HTR-8/SVneo (cell line): ENCODE data around the gene MCM5.
A peak's percentile ranks its signal among the peaks of the same experiment; 100 is the strongest.
"Not testable (repeated sequence)": the region's sequence is repeated elsewhere in the genome, so short reads cannot be mapped to it uniquely, and the experiment has no call there.

Experiments used
- DNase-seq: peaks from one replicate; pipeline ENCODE4 v3.0.0; 2011; ENCODE audit warnings: low spot score, mixed read lengths; ENCODE audit not compliant: insufficient read length
- FAIRE-seq: peaks from 2 replicates; lab custom pipeline; 2011; peaks lifted over from hg19 to GRCh38; lab: Jason Lieb, UNC

MCM5 gene

GRCh38 chr22:35399678-35400500 is at the start of gene MCM5:
Gene MCM5, plus strand, starts transcription at chr22:35400140. Its CDS starts 299 bp downstream, at chr22:35400439.
- DNase-seq: peak; percentile 96
- peak; percentile 66 for FAIRE-seq

GRCh38 chr22:35350539-35351503 is 49.1 kb upstream of the MCM5 start:
- peak; percentile 88 for DNase-seq
- peak; percentile 81 for FAIRE-seq

- FAIRE-seq (no peak), DNase-seq (no peak)
These were observed 47.5 kb upstream of the MCM5 start for GRCh38 chr22:35352214-35353111.

DNA sequence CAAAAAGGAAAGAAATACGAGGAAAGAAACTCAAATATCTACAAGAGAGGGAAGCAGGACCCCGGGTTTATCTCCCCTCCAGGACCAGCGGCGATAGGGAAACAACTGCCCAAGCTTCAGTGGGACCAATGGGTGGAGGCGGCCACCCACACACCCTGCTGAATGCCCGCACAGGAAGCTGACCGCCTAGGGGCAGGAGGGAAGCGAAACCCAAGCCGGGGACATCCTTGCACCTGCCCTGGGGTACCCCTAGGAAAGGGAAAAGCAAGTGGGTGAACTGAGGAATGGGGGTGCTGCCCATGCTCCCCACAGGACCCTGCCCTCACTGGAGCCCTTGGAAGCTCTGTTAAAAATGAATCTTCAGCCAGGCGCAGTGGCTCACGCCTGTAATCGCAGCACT is 46.6 kb upstream of the MCM5 start:
- DNase-seq (no peak), FAIRE-seq (no peak)

GRCh38 chr22:35354068-35354467 is 45.9 kb upstream of the MCM5 start:
- FAIRE-seq: no peak
- DNase-seq: no peak

DNA sequence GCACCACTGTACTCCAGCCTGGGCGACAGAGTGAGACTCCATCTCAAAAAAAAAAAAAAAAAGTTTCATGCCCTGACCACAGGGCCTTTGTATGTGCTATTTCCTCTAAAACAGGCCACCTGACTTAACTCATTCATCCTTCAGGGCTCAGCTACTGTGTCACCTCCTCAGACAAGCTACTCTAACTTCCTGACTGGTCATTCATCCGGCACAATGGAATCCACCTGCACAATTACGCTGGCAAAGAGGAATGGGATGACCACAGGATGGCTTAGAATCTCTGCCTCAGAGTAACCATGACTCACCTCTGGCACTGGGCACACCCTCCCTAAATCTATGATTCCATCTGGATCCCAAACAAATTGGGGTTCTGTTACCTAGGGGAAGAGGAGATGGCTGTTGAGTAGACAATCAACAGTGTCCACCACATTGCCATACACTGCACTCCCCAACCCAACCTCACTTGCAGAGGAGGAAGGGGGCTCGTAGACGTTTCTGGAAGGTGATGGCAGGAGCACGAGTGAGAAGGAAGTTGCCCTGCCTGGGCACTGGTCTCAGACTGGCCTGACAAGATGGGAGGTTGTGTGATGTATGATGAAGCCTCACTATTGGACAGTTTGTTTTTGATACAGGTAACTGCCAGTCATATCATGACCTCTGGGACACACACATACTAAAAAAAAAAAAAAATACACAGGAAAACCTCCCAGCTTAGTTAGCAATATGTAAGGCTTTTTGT is 41.9 kb upstream of the MCM5 start:
- DNase-seq (no peak), FAIRE-seq (no peak)

DNA sequence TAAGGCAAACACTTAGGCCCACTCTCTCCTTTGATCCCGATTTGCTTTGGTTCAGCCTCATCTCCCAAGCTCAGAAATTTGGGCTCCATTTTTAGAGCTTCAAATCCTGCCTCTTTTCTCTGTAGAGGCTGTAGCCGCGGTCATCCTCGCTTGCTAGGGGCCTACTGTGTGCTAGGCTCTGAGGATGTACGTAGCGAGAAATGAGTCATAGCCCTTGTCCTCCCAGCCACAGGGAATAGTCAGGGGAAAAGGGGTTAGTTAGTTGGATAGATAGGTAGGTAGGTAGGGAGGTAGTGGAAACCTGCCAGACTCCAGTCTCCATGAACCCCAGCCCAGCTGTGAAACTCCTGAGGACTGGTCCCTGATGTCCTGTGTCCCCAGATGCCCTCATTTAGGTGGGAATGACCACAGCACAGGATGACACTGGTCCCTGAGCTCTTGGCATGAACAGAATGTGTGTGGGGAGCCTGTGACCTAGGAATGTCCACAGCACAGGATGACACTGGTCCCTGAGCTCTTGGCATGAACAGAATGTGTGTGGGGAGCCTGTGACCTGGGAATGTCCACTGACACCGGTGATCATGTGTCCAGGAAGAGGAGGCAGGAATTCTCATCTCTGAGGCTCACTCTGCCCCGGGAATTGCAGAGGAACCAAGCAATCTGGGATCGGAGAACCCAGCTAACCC is 40.4 kb upstream of the MCM5 start:
- no peak for DNase-seq
- FAIRE-seq: no peak

- FAIRE-seq (no peak), DNase-seq (no peak)
These were observed 38.9 kb upstream of the MCM5 start for GRCh38 chr22:35361001-35361558.

DNA sequence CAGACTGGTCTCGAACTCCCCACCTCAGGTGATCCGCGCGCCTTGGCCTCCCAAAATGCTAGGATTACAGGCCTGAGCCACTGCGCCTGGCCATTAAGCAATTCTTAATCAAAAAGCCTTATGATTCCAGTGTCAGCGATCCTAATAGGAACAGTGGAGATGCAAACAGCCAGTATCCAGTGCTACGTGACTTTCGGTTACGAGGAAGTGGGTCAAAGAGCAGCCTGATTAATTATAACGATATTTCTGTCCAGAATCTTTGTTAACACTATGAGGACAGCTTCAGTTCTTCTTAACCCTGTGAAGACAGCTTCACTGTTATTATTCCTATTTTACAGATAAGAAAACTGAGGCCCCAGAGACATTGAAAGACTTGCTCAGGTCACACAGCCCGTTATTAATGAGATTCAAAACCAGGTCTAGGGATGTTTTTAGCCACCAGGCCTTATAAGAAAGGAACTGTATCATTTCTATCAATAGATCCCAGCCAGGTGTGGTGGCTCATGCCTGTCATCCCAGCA is 36.3 kb upstream of the MCM5 start:
- no peak for DNase-seq
- no peak for FAIRE-seq

DNA sequence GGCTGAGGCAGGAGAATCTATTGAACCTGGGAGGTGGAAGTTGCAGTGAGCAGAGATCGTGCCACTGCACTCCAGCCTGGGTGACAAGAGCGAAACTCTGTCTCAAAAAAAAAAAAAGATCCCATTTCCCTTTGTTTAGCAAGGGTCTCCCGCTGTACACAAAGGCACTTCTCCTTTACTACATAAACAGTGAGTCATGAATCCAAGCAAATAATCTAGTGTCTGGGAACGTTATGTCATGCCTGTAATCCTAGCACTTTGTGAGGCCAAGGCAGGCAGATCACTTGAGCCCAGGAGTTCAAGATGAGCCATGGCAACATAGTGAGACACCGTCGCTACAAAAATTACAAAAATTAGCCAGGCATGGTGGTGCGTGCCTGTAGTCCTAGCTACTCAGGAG is 35.7 kb upstream of the MCM5 start:
- not testable (repeated sequence) for FAIRE-seq, DNase-seq

GRCh38 chr22:35367331-35367886 is 32.5 kb upstream of the MCM5 start:
- DNase-seq: no peak
- no peak for FAIRE-seq

DNA sequence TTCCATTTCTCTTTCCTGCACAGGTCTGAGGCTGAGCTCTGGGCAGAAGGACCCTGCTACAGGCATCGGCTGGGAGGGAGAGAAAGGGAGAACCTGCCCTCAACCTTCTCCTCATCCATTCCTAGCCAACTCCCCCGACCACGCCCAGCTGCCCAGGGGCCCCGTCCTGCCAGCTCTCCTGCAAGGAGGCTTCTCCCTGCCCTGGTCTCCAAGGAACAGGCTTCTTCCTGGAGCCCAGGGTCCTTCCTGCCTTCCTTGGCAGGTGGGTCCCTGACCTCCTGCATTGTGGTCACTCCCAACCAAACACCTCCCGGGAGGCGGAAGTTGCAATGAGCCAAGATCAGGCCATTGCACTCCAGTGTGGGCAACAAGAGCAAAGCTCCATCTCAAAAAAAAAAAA is 31.6 kb upstream of the MCM5 start:
- FAIRE-seq (no peak), DNase-seq (no peak)

DNA sequence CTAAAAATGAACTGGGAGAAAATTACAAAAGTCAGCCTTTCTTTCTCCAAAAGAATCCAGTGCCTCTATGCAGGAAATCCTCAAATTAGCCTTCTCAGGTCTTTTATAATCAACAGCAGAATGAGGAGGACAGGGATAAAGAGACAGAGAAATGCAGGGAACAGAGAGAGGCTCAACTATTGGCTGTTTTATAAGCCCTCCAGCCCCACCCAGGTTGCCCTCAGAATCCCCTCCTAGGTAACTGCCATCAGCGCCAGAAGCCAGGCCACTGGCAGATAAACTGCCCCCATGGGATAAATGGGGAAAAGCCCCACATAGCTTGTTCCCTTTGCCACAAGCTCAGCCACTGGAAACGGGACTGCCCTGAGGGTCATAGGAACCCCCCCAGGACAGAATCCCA is 29.9 kb upstream of the MCM5 start:
- FAIRE-seq (no peak), DNase-seq (no peak)

- FAIRE-seq: no peak
These were observed 26.2 kb upstream of the MCM5 start for GRCh38 chr22:35373781-35374180.

DNA sequence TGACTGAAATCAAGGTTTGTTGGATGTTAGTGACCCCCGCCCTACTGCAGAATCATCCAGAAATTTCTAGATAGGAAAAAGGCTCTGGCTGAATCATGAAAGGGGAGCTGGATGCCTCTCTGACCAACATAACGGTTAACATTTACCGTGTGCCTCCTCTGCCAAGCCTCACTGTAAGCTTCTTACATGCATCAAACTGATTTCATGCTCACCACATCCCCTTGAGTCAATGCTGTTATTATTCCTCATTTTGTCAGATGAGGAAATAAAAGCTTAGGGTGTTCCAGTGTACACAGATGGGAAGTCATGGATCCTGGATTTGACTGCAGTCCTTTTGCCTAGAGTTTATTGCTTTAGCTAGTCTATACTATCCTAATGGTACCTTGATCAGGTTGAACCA is 24.9 kb upstream of the MCM5 start:
- FAIRE-seq: no peak

More at GRCh38 chr22:35373781-35374180, 26.2 kb upstream of the MCM5 start:
- no peak for DNase-seq

DNA sequence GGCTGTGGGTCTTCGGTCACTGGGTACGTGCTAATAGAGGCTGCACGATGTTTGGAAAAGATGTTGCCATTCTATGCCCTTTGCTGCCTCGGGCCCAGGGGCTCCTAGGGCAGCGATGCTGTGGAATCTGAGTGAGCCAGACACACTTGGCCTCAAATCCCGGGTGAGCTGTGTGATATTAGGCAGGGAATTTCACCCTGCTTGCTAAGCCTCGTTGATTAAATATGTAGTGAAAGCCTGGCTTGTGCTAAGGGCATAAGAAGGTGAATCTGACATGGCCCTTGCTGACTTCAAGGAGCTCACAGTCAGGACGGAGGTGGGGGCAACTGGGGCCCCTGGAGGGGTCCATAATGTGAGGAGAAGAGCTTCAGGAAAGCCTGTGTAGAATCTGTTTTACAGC is 24.4 kb upstream of the MCM5 start:
- FAIRE-seq (no peak), DNase-seq (no peak)

More for the DNA sequence above, 24.9 kb upstream of the MCM5 start:
- DNase-seq: no peak

DNA sequence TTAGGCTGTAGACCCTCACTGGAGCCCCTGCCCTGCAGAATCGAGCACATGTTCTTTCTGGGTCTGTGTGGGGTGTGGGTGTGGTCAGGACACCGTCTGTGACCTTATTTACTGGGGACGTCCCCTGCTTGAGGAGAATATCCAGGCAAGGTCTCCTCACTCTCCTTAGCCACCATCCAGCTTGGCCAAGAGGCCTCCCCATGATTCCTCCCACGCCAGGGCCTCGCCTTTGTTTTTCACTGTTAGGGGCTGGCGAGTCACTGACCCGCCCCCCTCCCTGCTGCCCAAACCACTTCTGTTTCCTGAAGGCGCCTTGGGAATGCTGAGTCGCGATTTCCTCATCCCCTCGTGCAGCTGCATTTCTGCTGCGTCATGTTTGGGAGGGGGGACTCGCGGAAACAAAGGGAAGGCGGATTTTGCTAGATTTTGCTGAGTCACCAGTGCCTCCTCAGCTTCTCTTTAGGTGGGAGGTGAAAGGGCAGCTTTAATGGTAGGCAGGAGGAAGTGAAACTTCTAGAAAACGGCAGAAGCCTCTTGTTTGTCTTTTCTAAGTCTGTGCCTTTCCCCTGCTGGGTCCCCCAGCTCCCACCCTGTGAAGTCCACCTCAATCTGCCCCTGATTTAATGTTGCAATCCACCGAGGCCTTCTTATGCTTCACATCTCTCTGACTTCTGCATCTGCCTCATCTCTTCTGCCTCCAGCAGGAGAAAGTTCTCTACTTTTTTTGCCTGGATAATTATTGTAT is 23.0 kb upstream of the MCM5 start:
- DNase-seq (peak; percentile 84), FAIRE-seq (no peak)
